Keratinocyte (primary cell): ENCODE measurements around the gene TENM4.

ENCODE experiments used
- CTCF ChIP-seq, 3 experiments: IDR thresholded peaks in 1 of 3; conservative IDR thresholded peaks in 1 of 3; optimal IDR thresholded peaks in 1 of 3; 2 replicates in 2 of 3; 3 replicates in 1 of 3; pipeline versions ENCODE3 to v1.5.1; 2011; ENCODE audit warnings: low read length in 3 of 3, mild to moderate bottlenecking in 3 of 3, moderate library complexity in 2 of 3, control low read depth in 1 of 3, inconsistent platforms in 1 of 3; ENCODE audit not compliant: insufficient read depth in 2 of 3; ENCODE audit errors: extremely low read depth in 1 of 3
- EZH2 ChIP-seq: IDR thresholded peaks from one replicate; pipeline ENCODE4 v1.6.1; 2012; ENCODE audit warnings: inconsistent platforms, mild to moderate bottlenecking, low read length, moderate library complexity

- no peak for TF ChIP-seq EZH2
- no peak for TF ChIP-seq CTCF (optimal IDR thresholded peaks at IDR 0.05 in 1 of 3, IDR thresholded peaks at IDR 0.05 in 1 of 3, conservative IDR thresholded peaks at IDR 0.05 in 1 of 3; ENCODE audit: extremely low read depth in 1 of 3, insufficient read depth in 2 of 3, low read length in 3 of 3)
Measured at GRCh38 chr11:78790784-78791183, 650.0 kb downstream of the TENM4 start.
